Neural crest cell (in vitro differentiated cells): ENCODE data around the gene CACNA1E. TPM values are rescaled to one million over a fixed set of nuclear protein-coding genes. Genes with fewer than 3 reads are reported as not detected.
A peak's percentile ranks its signal among the peaks of the same experiment; 100 is the strongest.

Experiments used
- DNase-seq: peaks from one replicate; pipeline ENCODE4 v3.0.0; 2021; ENCODE audit warnings: low read depth, mixed read lengths, low spot score
- H3K27ac Mint-ChIP-seq: one replicate; pipeline ENCODE4 v1.8.0; 2021; ENCODE audit warnings: mild to moderate bottlenecking, mixed read lengths; ENCODE audit not compliant: unreplicated experiment
- H3K27me3 Mint-ChIP-seq: 2 replicates; pipeline ENCODE4 v1.8.0; 2021; ENCODE audit warnings: low read depth, mild to moderate bottlenecking, mixed read lengths
- H3K36me3 Mint-ChIP-seq: 2 replicates; pipeline ENCODE4 v1.8.0; 2021; ENCODE audit warnings: low read depth, mild to moderate bottlenecking, mixed read lengths
- H3K4me1 Mint-ChIP-seq: 2 replicates; pipeline ENCODE4 v1.8.0; 2021; ENCODE audit warnings: mixed read lengths
- H3K4me3 Mint-ChIP-seq: one replicate; pipeline ENCODE4 v1.8.0; 2021; ENCODE audit warnings: mild to moderate bottlenecking, mixed read lengths
- H3K9me3 Mint-ChIP-seq: 2 replicates; pipeline ENCODE4 v1.8.0; 2021; ENCODE audit warnings: mixed read lengths
- total RNA-seq: library from RNA; stranded (reverse); gene quantifications from 2 replicates; pipeline ENCODE4 v1.2.1, GENCODE V29; 2021
- TF ChIP-seq, protein P1 (sequence below): fragments of 200-600 bp; sonication (generic); conservative IDR thresholded peaks from 2 replicates; pipeline ENCODE4 v1.5.0; 2021; ENCODE audit warnings: antibody characterized with exemption, mild to moderate bottlenecking

Gene CACNA1E
- total RNA-seq, 1 donor from 2014 or later: 1.3 TPM

DNA sequence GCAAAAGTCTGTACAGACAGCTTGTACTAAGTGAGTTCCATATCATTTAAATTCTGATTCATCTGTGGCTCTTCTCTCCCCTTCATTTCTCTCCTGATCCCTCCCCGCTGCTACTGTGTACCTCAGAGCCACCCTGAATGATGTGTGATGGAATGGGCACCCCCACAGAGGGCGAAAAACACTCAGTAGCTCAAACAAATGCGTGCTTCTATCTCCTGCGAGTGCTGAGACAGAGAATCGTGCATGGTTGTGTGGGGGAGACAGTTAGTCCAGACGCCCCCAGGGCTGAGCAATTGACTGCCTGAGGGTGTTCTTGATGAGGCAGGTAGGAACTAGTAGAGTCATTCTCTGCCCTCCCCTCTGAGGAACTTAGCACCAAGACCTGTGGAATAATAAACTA lies 308.4 kb downstream of the CACNA1E start:
- no peak for DNase-seq
- Mint-ChIP-seq H3K4me1 (peaks cover 11% of the 10 kb centered on the region), H3K36me3 (no peaks in the 10 kb centered on the region), H3K9me3 (no peaks in the 10 kb centered on the region), H3K27ac (no peak overlapping the region), H3K27me3 (no peaks in the 10 kb centered on the region), H3K4me3 (no peak overlapping the region)
- TF ChIP-seq, protein P1, sequence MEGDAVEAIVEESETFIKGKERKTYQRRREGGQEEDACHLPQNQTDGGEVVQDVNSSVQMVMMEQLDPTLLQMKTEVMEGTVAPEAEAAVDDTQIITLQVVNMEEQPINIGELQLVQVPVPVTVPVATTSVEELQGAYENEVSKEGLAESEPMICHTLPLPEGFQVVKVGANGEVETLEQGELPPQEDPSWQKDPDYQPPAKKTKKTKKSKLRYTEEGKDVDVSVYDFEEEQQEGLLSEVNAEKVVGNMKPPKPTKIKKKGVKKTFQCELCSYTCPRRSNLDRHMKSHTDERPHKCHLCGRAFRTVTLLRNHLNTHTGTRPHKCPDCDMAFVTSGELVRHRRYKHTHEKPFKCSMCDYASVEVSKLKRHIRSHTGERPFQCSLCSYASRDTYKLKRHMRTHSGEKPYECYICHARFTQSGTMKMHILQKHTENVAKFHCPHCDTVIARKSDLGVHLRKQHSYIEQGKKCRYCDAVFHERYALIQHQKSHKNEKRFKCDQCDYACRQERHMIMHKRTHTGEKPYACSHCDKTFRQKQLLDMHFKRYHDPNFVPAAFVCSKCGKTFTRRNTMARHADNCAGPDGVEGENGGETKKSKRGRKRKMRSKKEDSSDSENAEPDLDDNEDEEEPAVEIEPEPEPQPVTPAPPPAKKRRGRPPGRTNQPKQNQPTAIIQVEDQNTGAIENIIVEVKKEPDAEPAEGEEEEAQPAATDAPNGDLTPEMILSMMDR: no peak

DNA sequence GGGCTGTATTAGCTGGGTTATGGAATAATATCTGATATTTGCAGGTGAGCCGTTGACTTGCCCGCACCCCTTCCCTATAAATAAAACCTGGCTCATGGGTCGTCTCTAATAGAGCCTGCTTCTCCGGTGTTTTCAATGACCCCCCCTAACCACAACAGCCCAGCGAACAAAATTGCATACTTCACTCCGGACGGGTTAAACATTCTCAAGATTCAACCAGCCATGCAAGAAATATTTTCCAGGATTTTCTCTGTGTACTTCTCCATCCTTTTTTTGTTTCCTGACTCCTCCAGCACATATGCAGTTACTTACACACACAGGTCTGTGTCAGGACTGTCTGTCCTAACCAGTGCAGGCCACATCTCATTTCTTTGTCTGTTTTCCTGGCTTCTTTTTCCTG lies 310.5 kb downstream of the CACNA1E start:
- H3K27me3 Mint-ChIP-seq: no peaks in the 10 kb centered on the region
- DNase-seq: no peak
- TF ChIP-seq, protein P1: no peak
- H3K27ac Mint-ChIP-seq: no peak overlapping the region
- no peak overlapping the region for H3K4me3 Mint-ChIP-seq
- H3K4me1 Mint-ChIP-seq: peaks cover 11% of the 10 kb centered on the region
- H3K9me3 Mint-ChIP-seq: no peaks in the 10 kb centered on the region
- no peaks in the 10 kb centered on the region for H3K36me3 Mint-ChIP-seq

DNA sequence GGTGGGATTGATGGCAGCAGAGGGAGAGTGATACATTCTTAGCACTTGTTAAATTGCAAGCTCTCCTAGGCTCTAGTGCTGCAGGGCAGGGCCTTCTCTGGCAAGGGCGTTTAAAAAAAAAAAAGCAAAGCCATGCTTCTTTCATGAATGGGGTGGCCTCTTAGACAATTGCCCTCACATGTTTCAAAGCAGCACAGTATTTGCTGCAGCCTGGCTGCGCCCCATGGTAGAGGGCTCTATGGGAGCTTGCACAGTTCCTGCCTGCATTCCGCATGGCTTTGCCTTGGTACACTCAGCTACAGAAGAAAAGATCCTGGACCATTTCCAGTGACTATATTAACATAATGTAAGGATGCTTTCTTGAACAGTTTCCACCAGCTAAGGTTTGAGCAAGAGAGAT lies 311.0 kb downstream of the CACNA1E start:
- H3K4me3 Mint-ChIP-seq: no peak overlapping the region
- no peaks in the 10 kb centered on the region for H3K27me3 Mint-ChIP-seq
- H3K4me1 Mint-ChIP-seq: peaks cover 11% of the 10 kb centered on the region
- H3K9me3 Mint-ChIP-seq: no peaks in the 10 kb centered on the region
- no peak for DNase-seq
- TF ChIP-seq, protein P1: no peak
- no peaks in the 10 kb centered on the region for H3K36me3 Mint-ChIP-seq
- H3K27ac Mint-ChIP-seq: peak overlapping the region; percentile 2

DNA sequence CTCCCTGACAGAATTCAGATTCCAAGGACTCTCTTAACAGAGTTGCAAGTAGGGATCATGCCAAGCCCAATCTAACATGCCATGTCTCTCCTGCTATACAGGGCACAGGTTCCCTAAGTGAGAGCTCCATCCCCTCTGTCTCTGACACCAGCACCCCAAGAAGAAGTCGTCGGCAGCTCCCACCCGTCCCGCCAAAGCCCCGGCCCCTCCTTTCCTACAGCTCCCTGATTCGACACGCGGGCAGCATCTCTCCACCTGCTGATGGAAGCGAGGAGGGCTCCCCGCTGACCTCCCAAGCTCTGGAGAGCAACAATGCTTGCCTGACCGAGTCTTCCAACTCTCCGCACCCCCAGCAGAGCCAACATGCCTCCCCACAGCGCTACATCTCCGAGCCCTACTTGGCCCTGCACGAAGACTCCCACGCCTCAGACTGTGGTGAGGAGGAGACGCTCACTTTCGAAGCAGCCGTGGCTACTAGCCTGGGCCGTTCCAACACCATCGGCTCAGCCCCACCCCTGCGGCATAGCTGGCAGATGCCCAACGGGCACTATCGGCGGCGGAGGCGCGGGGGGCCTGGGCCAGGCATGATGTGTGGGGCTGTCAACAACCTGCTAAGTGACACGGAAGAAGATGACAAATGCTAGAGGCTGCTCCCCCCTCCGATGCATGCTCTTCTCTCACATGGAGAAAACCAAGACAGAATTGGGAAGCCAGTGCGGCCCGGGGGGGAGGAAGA lies 315.0 kb downstream of the CACNA1E start:
- Mint-ChIP-seq H3K4me1 (peaks cover 11% of the 10 kb centered on the region), H3K27me3 (no peaks in the 10 kb centered on the region), H3K4me3 (no peak overlapping the region), H3K27ac (no peak overlapping the region), H3K9me3 (no peaks in the 10 kb centered on the region), H3K36me3 (no peaks in the 10 kb centered on the region)
- no peak for DNase-seq
- TF ChIP-seq, protein P1: no peak

DNA sequence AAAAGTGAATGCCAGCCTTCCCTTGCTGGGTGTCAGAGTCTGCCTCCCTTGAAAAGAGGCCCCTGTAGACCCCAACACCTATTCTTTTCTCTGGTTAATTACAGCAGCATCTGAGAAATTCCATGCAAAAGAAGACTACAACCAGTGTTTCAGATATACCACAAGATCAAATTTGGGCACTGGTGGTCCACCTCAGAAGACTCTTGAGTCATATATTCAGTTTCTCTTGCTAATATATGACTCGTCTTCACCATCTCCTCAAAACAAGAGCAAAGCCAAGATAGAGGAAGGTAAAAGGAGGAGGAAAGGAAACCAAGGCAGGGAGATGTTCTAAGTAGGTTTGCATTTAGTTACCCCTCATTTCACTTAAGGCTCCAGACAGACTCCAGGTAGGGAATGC lies 318.3 kb downstream of the CACNA1E start:
- no peak overlapping the region for H3K27ac Mint-ChIP-seq
- no peaks in the 10 kb centered on the region for H3K27me3 Mint-ChIP-seq
- peaks cover 3% of the 10 kb centered on the region for H3K4me1 Mint-ChIP-seq
- DNase-seq: no peak
- TF ChIP-seq, protein P1: no peak
- H3K9me3 Mint-ChIP-seq: no peaks in the 10 kb centered on the region
- no peaks in the 10 kb centered on the region for H3K36me3 Mint-ChIP-seq
- no peak overlapping the region for H3K4me3 Mint-ChIP-seq
